Daoy (cell line): ENCODE measurements around the gene LSM10. TPM values are rescaled to one million over a fixed set of nuclear protein-coding genes. Genes with fewer than 3 reads are reported as not detected.

Source experiments
- DNase-seq: peaks from one replicate; pipeline ENCODE4 v3.0.0-alpha.2; 2015; ENCODE audit warnings: low read depth
- total RNA-seq: library from RNA; depleted of rRNA; stranded (reverse); fragments of >200 nt; shearing (Covaris generic); gene quantifications from 2 replicates; pipeline ENCODE4 v1.2.3, GENCODE V29; 2014

Gene LSM10
- total RNA-seq, 1 experiment from 2014 or later: 5.1 TPM

DNA sequence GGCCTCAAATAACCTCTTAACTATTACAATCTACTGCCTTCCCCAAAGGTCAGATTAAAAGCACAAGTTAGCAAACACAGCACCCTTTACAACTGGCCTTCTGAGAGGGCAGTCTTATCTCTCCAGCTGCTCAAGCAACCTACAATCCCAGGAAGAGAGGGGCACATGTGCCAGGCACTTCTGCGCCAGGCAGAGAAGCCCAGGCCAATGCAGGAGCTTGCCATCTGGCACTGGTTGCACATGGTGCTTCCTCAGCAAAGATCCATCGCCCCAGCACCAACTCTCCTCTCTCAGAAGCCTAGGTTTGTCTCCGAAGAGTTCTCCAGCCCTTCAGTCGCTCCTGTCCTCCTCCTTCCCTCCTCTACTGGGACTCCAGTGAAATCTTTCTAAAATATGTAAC, 14.5 kb downstream of the LSM10 start:
- DNase-seq: no peak

DNA sequence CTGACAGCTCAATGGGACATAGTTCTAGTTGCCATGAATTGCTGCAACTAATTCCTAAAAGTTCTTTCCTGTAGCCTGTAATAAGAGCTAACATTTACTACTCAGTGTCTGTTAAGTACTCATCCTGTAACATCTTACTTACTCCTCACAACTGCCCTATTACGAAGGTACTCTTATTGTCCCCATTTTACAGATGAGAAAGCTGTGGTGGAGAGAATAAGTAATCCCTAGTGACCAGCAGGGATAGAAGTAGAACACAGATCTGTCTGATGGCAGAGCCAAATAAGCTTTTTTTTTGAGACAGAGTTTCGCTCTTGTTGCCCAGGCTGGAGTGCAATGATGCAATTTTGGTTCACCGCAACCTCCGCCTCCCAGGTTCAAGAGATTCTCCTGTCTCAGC, 15.0 kb downstream of the LSM10 start:
- no peak for DNase-seq

DNA sequence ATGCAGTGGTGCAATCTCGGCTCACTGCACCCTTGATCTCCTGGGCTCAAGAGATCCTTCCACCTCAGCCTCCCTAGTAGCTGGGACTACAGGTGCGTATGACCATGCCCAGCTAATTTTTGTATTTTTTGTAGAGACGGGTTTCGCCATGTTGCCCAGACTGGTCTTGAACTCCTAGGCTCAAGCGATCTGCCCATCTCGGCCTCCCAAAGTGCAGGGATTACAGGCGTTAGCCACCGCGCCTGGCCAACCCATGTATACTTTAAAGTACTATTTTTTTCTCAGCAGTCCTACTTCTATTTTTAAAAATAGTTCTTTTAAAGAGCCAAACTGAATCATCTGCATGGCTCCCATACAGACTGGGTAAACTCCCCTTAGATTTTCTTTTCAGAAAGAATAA, 15.5 kb downstream of the LSM10 start:
- DNase-seq: no peak

DNA sequence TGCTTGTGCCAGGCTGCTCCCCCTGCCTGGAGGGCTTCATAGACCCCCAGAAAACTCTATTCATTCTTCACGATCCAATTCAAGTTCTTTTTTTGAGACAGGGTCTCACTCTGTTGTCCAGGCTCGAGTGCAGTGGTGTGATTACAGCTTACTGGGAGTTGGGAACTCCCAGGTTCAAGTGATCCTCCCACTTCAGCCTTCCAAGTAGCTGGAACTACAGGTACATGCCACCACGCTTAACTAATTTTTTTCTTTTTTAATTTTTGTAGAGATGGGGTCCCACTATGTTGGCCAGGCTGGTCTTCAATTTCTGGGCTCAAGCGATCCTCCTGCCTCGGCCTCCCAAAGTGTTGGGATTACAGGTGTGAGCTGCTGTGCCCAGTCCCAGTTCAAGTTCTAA, 16.3 kb downstream of the LSM10 start:
- no peak for DNase-seq

DNA sequence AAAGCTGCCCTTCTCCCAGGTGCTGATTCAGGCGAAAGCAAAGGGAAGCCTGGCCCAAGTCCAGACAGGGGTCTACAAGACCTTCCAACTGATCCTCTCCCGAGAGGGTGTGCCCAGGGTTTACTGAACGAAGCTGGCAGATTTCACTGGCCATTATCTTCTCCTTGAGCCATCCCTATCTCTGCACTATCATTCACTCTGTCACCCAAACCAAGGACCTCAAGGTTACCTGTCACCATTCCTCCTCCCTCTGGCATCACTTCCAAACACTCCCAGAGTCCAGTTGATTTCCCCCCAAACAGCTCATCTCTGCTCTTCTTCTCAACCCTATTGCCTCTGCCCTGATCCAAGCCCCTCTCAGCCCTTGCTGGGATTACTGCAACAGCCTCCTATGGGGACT, 16.9 kb downstream of the LSM10 start:
- no peak for DNase-seq

DNA sequence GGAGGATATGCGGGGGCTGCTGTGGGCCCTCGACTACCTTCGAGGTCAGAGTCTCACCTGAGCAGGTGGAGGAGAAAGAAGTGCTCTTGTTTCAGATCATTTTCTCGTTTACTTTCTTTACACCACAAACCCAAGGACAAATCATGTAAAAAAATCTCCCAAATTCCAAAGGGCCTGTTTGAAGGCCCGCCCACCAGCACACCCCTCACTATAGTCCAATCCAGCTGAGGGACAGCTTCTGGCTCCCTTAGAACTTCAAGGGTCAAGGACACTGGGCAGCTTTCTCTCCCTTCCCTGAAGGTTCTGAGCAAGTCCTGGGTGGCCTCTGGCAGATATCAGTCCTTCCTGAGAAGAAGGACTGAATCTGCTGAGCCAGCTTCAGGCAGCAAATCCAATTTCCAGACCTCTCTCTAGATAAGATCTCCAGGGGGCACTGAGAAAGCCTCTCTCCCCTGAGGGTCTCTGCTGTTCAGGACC, 17.5 kb downstream of the LSM10 start:
- DNase-seq: no peak

DNA sequence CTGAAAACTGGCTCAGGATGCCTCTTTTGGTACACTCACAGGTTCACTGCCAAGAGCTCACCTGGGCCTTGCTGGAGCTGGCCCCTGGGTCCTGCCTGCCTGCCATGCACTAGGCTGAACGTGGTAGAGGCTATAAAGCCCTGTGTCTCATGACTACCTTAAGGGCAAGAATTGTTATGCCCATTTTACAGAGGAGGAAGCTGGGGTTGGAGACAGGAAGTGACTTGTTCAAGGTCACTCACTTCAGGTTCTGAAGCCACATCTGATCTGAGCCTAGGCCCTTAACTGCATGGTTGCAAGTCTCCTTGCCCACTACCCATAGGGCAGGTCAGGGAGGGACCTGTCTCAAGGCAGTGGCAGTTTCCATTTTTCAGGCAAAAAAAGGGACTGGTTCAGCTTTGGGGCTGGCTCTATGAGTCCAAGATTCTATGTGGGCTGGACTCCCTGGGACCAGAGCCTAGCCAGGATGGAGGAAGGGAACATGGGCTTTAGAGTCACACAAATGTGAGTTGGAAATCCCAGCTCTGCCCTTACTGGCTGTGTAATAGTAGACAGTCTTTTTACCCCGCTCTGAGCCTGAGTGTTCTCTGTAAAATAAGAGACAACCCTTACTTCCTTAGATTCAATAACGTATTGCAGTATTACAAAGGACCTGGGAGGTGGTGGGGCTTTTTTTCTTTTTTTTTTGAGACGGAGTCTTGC, 19.8 kb downstream of the LSM10 start:
- DNase-seq: no peak

DNA sequence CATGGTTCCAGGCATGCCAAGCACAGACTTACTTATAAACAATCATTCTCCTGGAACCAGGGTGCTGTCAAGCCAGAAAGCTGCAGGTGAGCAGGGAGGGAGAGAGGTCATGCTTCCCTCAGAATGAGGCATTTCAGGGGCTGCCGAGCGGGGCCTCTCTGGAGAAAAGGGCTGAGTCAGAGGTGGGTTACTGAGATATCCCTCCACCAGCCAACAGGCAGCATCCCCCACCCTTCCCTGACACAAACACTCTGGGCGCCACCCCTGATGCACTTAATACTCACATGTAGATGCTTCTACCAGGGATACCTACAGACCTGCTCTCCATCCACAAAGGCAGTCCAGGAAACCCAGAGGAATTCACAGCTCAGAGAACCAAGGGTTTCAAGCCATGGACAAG, 25.1 kb downstream of the LSM10 start:
- peak; percentile 34 for DNase-seq

DNA sequence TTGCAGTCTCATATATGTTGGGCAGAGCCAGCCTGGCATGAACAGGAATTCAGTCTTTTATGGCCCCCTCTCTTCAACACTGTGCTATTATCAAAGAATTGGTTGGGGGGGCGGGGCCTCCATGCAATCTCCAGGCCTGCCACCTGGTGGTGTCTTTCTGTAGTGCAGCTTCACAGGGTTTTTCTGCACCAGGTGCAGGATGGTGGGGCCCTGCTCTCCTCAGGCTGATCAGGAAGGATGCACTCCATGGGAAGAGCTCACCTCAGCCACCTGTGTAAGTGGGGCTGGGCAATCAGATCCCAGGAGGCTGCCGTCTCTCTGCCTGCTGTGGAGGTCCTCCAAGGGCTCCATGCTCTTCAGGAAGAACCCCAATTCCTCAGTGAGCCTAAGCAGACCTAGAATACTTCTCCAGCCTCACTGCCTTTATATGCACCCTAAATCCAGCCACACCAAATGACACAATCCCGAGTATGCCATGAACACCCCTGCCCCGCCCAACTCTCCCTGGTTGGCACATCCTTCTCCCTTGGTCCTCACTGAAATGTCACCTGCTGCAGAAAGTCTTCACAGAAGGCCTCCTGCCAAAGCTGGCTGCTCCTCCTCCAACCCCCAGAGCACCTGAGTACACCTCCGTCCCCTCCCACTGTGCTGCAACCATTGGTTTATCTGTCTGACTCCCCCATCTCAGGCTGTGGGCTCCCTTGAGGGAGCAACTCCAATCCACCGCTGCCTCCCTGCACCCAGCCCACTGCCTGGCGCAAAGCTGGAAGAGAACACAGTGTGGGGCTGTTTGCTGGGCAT, 28.4 kb downstream of the LSM10 start:
- peak; percentile 69 for DNase-seq

DNA sequence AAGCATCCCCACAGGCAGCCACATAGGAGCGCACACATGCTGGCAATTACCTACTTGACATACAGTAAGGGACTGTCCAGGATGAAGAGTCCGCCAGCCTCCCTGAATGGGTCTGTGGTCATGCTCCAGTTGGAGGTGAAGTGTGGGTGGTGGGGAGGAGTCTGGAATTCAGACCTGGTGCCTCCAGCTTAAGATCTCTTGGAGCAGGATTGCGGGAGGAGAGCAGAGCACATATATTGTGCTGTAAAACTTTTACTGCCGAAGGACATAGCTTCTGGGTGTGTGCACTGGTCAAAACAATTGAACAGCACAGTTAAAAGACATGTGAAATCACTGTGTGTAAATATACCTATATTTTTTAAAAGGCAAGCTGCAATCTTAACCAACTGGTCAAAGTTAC, 29.9 kb downstream of the LSM10 start:
- peak; percentile 49 for DNase-seq

DNA sequence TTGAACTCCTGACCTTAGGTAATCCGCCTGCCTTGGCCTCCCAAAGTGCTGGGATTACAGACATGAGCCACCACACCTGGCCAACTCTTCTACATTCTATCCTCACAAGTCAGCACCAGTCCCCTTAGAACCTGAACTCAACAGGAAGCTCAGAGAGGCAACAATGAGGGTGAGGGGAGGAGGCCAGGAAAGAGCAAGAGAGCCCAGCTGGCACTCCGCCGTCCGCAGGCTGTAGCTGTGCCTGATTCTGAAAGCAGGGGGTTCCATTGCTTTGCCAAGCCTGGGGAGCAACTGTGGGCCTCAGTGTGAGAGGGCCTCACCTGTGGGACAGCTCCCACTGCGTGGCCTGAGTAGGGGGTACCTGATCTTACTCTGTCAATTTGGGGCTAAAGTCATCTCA, 30.6 kb downstream of the LSM10 start:
- no peak for DNase-seq

DNA sequence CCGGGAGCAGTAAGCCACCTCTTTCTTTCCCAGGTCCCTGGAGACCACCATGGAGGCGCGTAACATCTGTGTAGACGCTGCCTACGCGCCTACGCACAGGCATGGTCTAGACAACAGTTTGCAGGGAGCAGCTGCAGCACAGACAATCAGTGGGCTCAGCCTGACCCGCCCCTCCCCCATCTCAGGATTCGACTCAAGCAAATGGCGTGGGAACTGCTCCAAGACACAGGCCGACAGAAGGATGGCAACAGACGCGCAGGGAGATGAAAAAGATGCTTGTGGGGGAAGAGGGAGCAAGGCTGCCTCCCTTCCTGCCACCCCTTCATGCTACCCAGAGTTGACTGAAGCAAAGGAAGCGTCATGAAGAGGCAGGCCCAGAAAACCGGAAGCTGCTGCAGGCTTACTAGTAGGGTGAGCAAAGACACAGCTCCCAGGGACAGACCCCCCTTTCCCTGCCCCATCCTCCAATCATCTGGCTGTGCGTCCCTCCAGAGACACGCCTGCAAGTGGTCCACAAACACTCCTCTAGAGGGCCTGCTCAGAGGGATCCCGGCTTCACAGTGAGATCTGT, 31.5 kb downstream of the LSM10 start:
- DNase-seq: no peak

DNA sequence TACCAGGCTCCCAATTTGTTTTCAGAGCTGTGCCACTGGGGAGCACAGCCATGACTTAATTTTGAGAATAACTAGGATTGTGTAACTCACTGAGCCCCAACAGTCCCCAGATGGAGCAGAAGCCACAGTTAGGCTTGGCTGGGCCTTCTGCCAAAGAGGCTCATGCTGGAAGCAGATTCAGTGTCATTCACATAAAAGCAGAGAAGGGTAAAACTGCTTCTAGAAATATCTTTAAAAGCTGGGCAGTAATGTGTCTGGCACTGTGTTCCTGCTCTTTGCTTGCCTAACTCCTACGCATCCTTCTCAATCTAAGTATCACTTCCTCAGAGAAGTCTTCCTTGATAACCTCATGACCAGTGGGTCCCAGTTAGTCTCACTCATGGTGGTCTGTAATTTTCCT, 32.3 kb downstream of the LSM10 start:
- DNase-seq: no peak

DNA sequence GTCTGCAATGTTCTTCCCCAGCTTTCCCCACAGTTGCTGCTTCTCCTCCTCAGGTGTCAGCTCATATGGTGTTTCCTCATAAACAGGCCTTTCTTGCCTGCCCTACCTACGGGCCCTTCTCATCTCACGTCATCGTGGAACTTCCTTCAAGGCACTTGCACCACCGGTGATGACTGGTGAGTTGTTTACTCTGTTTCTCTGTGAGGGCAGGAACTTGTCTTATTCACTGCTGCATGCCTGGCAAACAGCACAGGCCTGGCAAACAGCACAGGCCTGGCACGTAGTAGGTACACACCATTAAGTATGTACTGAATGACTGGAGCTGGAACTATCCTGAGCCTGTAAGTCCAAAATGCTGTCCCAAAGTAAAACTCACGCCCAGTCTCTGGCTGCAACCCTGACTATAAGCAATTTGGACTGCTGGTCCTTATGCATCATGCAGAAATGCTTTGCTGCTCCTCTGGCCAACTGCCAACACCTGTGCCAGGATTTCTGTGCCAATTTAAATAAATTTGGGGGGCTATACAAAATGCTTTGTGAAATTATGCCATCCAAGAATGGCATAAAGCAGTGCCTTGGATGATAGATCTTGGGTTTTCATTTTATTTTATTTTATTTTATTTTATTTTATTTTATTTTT, 37.7 kb downstream of the LSM10 start:
- DNase-seq: no peak

DNA sequence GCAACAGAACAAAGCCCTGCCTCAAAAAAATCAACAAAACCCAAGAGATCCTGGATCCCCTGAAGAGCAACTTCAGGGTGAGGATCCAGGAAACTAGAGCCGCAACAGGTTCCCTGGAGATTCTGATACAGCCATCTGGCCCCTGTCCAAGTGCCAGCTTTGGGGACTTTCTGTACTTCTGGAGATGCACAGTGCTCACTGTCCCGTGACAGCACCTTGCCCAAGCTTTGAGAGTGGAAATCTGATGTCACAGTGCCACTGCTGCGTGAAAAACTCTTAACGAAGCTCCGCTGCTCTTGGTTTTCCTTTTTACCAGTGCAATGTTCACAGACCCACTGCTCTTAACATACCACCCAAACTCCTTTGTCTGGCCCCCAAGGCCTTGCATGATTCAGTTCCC, 38.3 kb downstream of the LSM10 start:
- no peak for DNase-seq

DNA sequence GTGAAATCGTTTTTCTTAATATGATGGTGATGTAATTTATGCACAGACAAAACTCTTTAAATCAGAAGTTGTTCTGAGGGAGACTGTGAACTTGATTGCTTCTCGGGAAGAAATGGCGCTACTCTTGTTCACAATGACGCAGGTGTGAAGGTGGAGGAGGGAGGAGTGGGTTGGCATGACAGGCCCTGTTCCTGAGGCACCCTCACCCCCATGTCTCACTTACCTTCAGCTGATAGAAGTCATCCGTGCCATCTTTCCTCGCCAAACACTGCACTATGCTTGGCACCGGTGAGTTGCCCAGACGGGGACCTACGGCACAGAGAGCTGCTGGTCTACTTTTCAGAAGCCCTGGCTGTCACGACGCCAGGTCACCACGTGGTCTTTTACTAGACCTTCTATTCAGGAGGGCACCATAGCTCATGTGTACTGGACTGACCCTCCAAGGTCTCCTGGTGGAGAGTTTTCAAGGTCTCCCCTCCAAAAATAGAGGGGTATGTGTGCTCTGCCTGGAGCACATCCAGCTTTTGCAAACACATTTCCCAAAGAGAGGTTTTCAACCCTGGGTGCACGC, 39.1 kb downstream of the LSM10 start:
- DNase-seq: no peak

DNA sequence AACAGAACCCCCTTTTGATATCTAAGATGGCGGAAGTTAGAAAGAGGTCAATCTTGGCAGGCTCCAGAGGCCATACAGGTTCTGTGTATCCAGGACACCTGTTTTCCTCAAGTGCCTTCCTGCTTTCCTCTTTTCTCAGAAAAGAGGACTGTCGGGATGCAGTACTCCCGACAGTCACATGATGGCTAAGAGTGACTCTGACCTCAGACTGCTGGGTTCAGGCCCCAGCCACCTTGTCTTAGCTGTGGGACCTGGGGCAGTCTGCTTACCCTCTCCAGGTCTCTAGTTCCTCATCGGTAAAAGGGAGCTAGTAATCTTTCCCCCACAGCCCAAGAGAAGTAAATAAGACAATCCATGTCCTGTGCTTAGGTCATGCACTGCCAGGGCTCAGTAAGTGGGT, 41.9 kb downstream of the LSM10 start:
- no peak for DNase-seq

DNA sequence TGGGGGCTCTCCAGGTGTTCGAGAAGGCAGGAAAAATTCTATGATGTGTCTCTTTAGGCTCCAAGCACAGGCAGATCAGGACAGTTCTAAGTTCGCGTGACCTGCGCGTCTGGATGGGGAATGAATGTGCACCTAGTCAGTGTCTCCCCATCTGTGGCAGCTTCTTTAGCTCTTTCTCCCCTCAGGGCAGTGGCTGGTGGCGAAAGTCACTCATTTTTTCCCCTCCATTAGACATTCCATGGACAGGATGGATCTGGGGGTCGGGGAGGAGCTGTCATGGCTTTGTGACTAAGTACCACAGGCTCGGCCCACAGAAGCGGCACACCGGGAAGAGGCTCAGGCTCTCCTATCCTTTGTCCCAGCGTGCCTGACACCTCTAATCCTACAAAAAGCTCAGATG, 43.2 kb downstream of the LSM10 start:
- no peak for DNase-seq

DNA sequence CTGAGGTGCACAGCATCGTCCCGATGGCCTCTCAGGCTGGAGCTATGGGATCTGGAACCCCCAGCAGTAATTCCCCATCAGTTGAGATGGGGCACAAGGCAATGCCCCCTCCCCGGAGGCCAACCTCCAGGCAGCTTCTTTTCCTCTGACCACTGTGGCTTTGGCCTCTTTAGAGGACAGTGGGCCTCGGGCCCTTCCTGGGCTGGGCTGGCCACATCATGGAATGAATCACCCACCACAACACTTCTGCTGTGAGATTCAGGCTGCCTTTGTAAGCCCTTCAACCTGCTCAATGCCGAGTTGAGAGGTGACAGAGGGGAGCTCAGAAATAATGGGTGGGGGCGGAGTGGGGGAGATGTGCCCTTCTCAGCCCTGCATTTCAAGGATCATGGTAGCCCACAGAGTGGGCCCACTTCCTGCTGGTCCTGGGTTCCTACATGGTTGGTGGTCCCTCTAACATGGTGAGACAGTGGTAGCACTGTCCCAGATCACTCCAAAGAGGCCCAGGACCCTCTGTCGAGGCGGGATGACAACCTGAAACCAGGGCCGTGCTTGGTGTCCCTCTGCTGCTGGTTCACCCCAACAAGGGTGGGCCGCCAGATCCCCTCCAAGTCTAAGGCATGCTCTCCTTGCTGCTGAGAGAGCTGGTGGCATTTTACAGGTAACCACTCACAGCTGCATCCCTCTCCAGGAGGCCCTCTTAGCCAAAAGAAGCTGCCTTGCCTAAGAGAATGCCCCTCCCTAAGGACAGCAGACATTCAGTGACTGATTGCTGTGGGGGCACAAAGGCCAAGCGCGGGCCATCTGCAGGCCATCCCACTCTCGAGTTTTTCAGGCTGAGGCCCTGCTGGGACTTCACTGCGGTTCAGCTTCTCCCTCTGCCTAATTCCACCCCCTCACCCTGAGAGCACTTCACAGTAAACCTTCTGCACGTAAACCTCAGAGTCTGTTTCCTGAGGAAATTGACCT, 44.5 kb downstream of the LSM10 start:
- peak; percentile 81 for DNase-seq

DNA sequence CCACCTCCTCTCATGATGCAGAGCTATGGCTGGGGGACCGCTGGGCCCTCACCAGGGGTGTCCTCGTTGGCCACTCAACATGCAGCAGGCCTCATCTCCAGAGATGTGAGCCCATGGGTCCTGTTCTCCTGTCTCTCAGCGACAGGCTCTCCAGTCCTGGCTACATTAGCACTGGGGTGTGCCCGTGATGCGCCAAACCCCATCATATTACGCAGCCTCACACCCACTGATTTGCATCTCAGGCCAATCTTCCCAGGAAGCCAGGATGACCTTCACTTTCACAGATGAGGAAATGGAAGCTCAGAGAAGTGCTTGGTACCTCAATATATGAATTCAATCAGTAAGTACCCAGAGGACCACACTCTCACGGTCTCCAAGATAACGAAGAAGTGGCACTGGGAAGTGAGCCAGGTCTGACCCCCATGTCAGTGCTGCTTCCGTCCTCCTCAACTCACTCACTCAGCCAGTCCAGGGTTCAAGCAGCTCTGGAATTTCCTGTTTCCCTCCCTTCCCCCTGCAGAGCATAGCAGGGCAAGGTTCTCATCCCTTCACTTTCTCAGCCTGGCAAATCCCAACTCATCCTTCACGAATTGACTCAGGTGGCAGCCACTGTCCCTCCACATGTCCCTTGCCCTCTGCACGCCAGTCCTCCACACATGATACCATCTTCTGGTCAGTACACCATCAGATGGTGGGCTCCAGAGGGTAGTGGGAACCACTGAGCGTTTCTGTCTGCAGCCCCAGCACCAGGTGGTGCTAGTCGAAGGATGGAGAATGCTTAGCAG, 45.4 kb downstream of the LSM10 start:
- peak; percentile 85 for DNase-seq
